ENCODE data around the gene ITGBL1. TPM values are rescaled to one million over a fixed set of nuclear protein-coding genes. Genes with fewer than 3 reads are reported as not detected.

Gene ITGBL1
- total and polyA plus RNA-seq, 2 of the 4 experiments (the other 2 are of a cell fraction) = 22.2 to 24.2 TPM

DNA sequence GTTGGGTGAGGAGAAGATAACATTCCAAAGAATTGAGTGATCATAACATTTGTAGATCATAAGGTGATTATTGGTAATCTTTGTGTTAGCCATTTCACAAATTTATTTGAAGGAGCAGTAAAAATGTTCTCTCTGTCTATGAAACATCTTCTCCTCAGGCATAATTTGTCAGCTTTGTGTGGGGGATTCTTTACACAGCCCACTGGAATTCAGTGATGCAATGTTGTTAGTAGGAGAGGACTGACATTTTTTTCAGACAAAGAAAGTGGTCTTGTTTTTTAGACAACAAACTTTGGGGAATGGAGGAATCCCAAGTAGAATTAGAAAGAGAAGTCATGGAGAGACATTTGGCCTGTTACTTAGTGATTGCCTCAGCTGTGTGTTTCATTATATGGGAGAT lies 100.3 kb downstream of the ITGBL1 start:
- no peaks in the 10 kb centered on the region for H3K27me3 ChIP-seq (ENCODE audit: control insufficient read depth, insufficient read depth, low read length)
- H3K23ac ChIP-seq (ENCODE audit: low read depth, low read length) = no peak overlapping the region
- H2AK5ac ChIP-seq (ENCODE audit: low read depth, low read length) = no peak overlapping the region
- H4K91ac ChIP-seq (ENCODE audit: insufficient read depth, low read depth, low read length) = no peak overlapping the region
- dilution Hi-C loops (cut with HindIII; ENCODE audit: low sequenced_read_pairs, unreplicated experiment) (no loop called here), in situ Hi-C loops (cut with MboI; ENCODE audit: low sequenced_read_pairs) (no loop called here), intact Hi-C loops (cut with micrococcal nuclease) (no loop called here)
- H3K4ac ChIP-seq (ENCODE audit: low read depth, low read length) = no peak overlapping the region
- no peak overlapping the region for H3K9ac ChIP-seq (ENCODE audit: low read depth, low read length)
- POLR2A ChIA-PET (ENCODE audit: unreplicated experiment) = no interaction called here
- H2BK15ac ChIP-seq (ENCODE audit: low read depth, low read length) = no peak overlapping the region
- CTCF ChIA-PET = no interaction called here
- H2BK5ac ChIP-seq (ENCODE audit: low read depth, low read length, poor library complexity, severe bottlenecking) = no peak overlapping the region
- no peak overlapping the region for H3K27ac ChIP-seq (ENCODE audit: insufficient read depth, low read length)
- no peaks in the 10 kb centered on the region for H3K9me1 ChIP-seq (ENCODE audit: insufficient read depth, low read length)
- H3K4me3 ChIP-seq (ENCODE audit: insufficient read depth, low read depth, low read length) = no peak overlapping the region
- H2BK20ac ChIP-seq (ENCODE audit: low read depth, low read length) = no peak overlapping the region
- H2AFZ ChIP-seq (replicated peaks; ENCODE audit: low read length, poor library complexity) = no peak overlapping the region
- no peaks in the 10 kb centered on the region for H4K20me1 ChIP-seq (ENCODE audit: insufficient read depth, low read length)
- H3K9me3 ChIP-seq (ENCODE audit: control insufficient read depth, insufficient read depth, low read length) = no peaks in the 10 kb centered on the region
- no TSS peak for BruUV-seq (replicated peaks)
- peaks cover 5% of the 10 kb centered on the region for H3K4me1 ChIP-seq (ENCODE audit: control insufficient read depth, insufficient read depth, low read length)
- H4K8ac ChIP-seq (ENCODE audit: low read depth in 2 of 2, low read length in 2 of 2) = no peak overlapping the region
- no peak for TF ChIP-seq FOS (IDR thresholded peaks at IDR 0.05; ENCODE audit: low read depth, low read length)
- peak; percentile 88 for TF ChIP-seq CEBPB (IDR thresholded peaks at IDR 0.05; ENCODE audit: low read depth, low read length)
- no peak overlapping the region for H3K4me2 ChIP-seq (ENCODE audit: low read depth, low read length)
- no peaks in the 10 kb centered on the region for H3K36me3 ChIP-seq (ENCODE audit: control insufficient read depth, insufficient read depth, low read length)
- ATAC-seq (ENCODE audit: low read depth) (peak; percentile 55), DNase-seq (peak; percentile 55)
- H3K79me1 ChIP-seq (ENCODE audit: low read depth in 1 of 2, low read length in 2 of 2) = no peaks in the 10 kb centered on the region
- H3K56ac ChIP-seq (ENCODE audit: extremely low read depth, insufficient read depth, low read length) = no peak overlapping the region
- H3K18ac ChIP-seq (ENCODE audit: low read depth, low read length) = no peak overlapping the region
- no peak overlapping the region for H3K14ac ChIP-seq (replicated peaks; ENCODE audit: low read depth, low read length)
- H4K5ac ChIP-seq (ENCODE audit: low read depth, low read length) = no peak overlapping the region
- H2BK120ac ChIP-seq (ENCODE audit: low read depth, low read length) = no peak overlapping the region
- no peak overlapping the region for H2AK9ac ChIP-seq (replicated peaks; ENCODE audit: low read depth, low read length, poor library complexity)

Measured in IMR-90 (cell line).